ENCODE measurements around the gene CCL1.

DNA sequence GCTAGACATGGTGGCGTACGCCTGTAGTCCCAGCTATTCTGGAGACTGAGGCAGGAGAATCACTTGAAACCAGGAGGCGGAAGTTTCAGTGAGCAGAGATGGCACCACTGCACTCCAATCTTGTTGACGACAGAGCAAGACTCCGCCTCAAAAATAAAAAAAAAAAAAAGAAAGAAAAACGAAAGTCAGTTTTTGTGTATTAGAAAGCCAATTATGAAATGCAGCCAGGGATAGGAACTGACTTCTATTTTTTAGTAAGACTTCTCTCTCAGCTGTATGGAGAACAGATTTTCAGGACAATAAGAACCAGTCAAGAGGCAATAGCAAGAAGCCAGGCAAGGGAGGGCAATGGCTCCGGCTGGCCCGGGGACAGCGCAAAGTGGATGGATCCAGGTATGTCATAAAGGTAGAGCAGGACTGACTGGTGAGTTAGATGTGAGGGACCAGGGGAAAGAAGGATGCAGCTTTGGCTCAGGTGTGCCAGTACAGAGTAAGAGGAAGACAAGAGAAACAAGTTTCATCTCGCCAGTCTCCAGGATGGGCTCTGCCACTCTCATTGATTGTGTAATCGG, 12.5 kb upstream of the CCL1 start:
- TF ChIP-seq, protein P1, sequence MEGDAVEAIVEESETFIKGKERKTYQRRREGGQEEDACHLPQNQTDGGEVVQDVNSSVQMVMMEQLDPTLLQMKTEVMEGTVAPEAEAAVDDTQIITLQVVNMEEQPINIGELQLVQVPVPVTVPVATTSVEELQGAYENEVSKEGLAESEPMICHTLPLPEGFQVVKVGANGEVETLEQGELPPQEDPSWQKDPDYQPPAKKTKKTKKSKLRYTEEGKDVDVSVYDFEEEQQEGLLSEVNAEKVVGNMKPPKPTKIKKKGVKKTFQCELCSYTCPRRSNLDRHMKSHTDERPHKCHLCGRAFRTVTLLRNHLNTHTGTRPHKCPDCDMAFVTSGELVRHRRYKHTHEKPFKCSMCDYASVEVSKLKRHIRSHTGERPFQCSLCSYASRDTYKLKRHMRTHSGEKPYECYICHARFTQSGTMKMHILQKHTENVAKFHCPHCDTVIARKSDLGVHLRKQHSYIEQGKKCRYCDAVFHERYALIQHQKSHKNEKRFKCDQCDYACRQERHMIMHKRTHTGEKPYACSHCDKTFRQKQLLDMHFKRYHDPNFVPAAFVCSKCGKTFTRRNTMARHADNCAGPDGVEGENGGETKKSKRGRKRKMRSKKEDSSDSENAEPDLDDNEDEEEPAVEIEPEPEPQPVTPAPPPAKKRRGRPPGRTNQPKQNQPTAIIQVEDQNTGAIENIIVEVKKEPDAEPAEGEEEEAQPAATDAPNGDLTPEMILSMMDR (IDR thresholded peaks at IDR 0.05) = no peak
- TF ChIP-seq POLR2AphosphoS5 (IDR thresholded peaks at IDR 0.05) = no peak
